ELR (cell line): ENCODE measurements around the gene CDH2.
A peak's percentile ranks its signal among the peaks of the same experiment; 100 is the strongest.

Source experiments
- DNase-seq: peaks from one replicate; pipeline ENCODE4 v3.0.0-alpha.2; 2015; ENCODE audit warnings: low read depth

Gene CDH2

GRCh38 chr18:28044036-28044435 is 132.9 kb downstream of the CDH2 start:
- DNase-seq = no peak

- DNase-seq = peak; percentile 22
These were observed 133.3 kb downstream of the CDH2 start for GRCh38 chr18:28043631-28044030.

GRCh38 chr18:28041366-28041765 is 135.6 kb downstream of the CDH2 start:
- DNase-seq = no peak

GRCh38 chr18:28040716-28041115 is 136.2 kb downstream of the CDH2 start:
- DNase-seq = no peak

GRCh38 chr18:28040211-28040610 is 136.7 kb downstream of the CDH2 start:
- no peak for DNase-seq

- DNase-seq = no peak
These were observed 137.2 kb downstream of the CDH2 start for GRCh38 chr18:28039691-28040090.

- DNase-seq = peak; percentile 69
These were observed 137.9 kb downstream of the CDH2 start for GRCh38 chr18:28039078-28039477.

GRCh38 chr18:28036488-28036887 is 140.4 kb downstream of the CDH2 start:
- DNase-seq = no peak

GRCh38 chr18:28034567-28034966 is 142.4 kb downstream of the CDH2 start:
- DNase-seq = no peak

- DNase-seq = peak; percentile 20
These were observed 144.8 kb downstream of the CDH2 start for GRCh38 chr18:28032177-28032576.

- no peak for DNase-seq
These were observed 146.5 kb downstream of the CDH2 start for GRCh38 chr18:28030458-28030857.

GRCh38 chr18:28027755-28028154 is 149.2 kb downstream of the CDH2 start:
- DNase-seq = no peak

- peak; percentile 10 for DNase-seq
These were observed 157.4 kb downstream of the CDH2 start for GRCh38 chr18:28019425-28020108.

GRCh38 chr18:28018351-28018750 is 158.6 kb downstream of the CDH2 start:
- no peak for DNase-seq

GRCh38 chr18:28015671-28016070 is 161.3 kb downstream of the CDH2 start:
- DNase-seq = no peak

- DNase-seq = peak; percentile 54
These were observed 163.9 kb downstream of the CDH2 start for GRCh38 chr18:28013066-28013465.

- DNase-seq = no peak
These were observed 164.6 kb downstream of the CDH2 start for GRCh38 chr18:28012336-28012735.

- DNase-seq = no peak
These were observed 167.3 kb downstream of the CDH2 start for GRCh38 chr18:28009589-28009988.

- peak; percentile 82 for DNase-seq
These were observed 169.1 kb downstream of the CDH2 start for GRCh38 chr18:28007841-28008240.

GRCh38 chr18:28005164-28005563 is 171.8 kb downstream of the CDH2 start:
- no peak for DNase-seq

- no peak for DNase-seq
These were observed 172.3 kb downstream of the CDH2 start for GRCh38 chr18:28004606-28005005.

GRCh38 chr18:28003451-28003850 is 173.5 kb downstream of the CDH2 start:
- DNase-seq = peak; percentile 74

GRCh38 chr18:28002841-28003240 is 174.1 kb downstream of the CDH2 start:
- peak; percentile 8 for DNase-seq

GRCh38 chr18:27996801-27997272 is 180.1 kb downstream of the CDH2 start:
- DNase-seq = peak; percentile 71
